AG09319 (cell line): ENCODE data around the gene TIMP2.

ENCODE experiments used
- DNase-seq: peaks from one replicate; pipeline ENCODE4 v3.0.0-alpha.2; 2010; ENCODE audit warnings: low read depth; ENCODE audit errors: extremely low read depth
- CTCF ChIP-seq: IDR thresholded peaks from 2 replicates; pipeline ENCODE4 v1.5.1; 2011; ENCODE audit warnings: low read depth, mild to moderate bottlenecking, inconsistent platforms, low read length, moderate library complexity

Gene TIMP2

GRCh38 chr17:78847052-78847451, 78.1 kb downstream of the TIMP2 start:
- TF ChIP-seq CTCF = no peak
- DNase-seq = no peak

- TF ChIP-seq CTCF = no peak
- no peak for DNase-seq
These were observed 80.7 kb downstream of the TIMP2 start for GRCh38 chr17:78844301-78845005.

- peak; percentile 32 for TF ChIP-seq CTCF
- DNase-seq = no peak
These were observed 82.2 kb downstream of the TIMP2 start for GRCh38 chr17:78842881-78843565.

- DNase-seq = peak; percentile 98
- no peak; the same call in 1 of the 2 replicates for TF ChIP-seq CTCF
These were observed 84.2 kb downstream of the TIMP2 start, which contains the start of gene USP36 for GRCh38 chr17:78840780-78841611. Gene USP36, minus strand, starts transcription at chr17:78840814. Its CDS starts 4,451 bp downstream, at chr17:78836363.

- DNase-seq = no peak
- TF ChIP-seq CTCF = no peak
These were observed 84.7 kb downstream of the TIMP2 start for GRCh38 chr17:78840530-78840779.

GRCh38 chr17:78839762-78840529, 85.2 kb downstream of the TIMP2 start:
- DNase-seq = no peak
- no peak for TF ChIP-seq CTCF
